Suprapubic skin (tissue), 4 donors: ENCODE measurements around the gene MED26. TPM values are rescaled to one million over a fixed set of nuclear protein-coding genes. Genes with fewer than 3 reads are reported as not detected.

ENCODE experiments used
- DNase-seq, 2 donors: peaks; one replicate each; pipeline ENCODE4 v3.0.0-alpha.2; 2019; ENCODE audit warnings: low spot score in 2 of 2
- H3K27ac ChIP-seq: fragments of 200-600 bp; sonication (generic); one replicate; pipeline ENCODE4 v1.5.1; 2019
- H3K27me3 ChIP-seq: fragments of 200-600 bp; sonication (generic); one replicate; pipeline ENCODE4 v1.5.1; 2019
- H3K36me3 ChIP-seq: fragments of 200-600 bp; sonication (generic); one replicate; pipeline ENCODE4 v1.5.1; 2019
- H3K4me1 ChIP-seq: fragments of 200-600 bp; sonication (generic); one replicate; pipeline ENCODE4 v1.5.1; 2019
- H3K4me3 ChIP-seq: fragments of 200-600 bp; sonication (generic); one replicate; pipeline ENCODE4 v1.5.1; 2019; ENCODE audit warnings: mild to moderate bottlenecking
- H3K9me3 ChIP-seq: fragments of 200-600 bp; sonication (generic); one replicate; pipeline ENCODE4 v1.5.1; 2019
- CTCF ChIP-seq, 2 donors: fragments of 200-600 bp in 1 of 2; fragments of 450-650 bp in 1 of 2; sonication (generic) in 1 of 2; IDR thresholded peaks; one replicate each; pipeline ENCODE4 v1.5.1; 2016 to 2019; ENCODE audit warnings: antibody characterized with exemption in 2 of 2, mild to moderate bottlenecking in 1 of 2, moderate library complexity in 1 of 2
- EP300 ChIP-seq: sonication (generic); formaldehyde crosslinking; IDR thresholded peaks from one replicate; pipeline ENCODE4 v1.6.1; 2017; ENCODE audit warnings: antibody characterized with exemption
- POLR2A ChIP-seq, 2 donors: fragments of 450-650 bp; IDR thresholded peaks; one replicate each; pipeline ENCODE4 v1.6.1; 2017; ENCODE audit warnings: antibody characterized with exemption in 2 of 2, mild to moderate bottlenecking in 2 of 2, moderate library complexity in 2 of 2
- POLR2AphosphoS5 ChIP-seq, 3 donors: sonication (generic); formaldehyde crosslinking; IDR thresholded peaks; one replicate each; pipeline ENCODE4 v1.6.1; 2017; ENCODE audit warnings: antibody characterized with exemption in 3 of 3
- WGBS: methylation state at CpG from one replicate; pipeline ENCODE4 v1.1.5; 2018; 5-methylcytosine and 5-hydroxymethylcytosine counted together
- total RNA-seq, 4 donors: library from RNA; depleted of rRNA; stranded (reverse); fragments of >200 nt; gene quantifications; one replicate each; pipeline ENCODE4 v1.1.0, GENCODE V29; 2016

MED26 gene
- total RNA-seq, 4 donors from 2014 or later: 13.1 to 15.4 (median 14.6) TPM

- no peak for TF ChIP-seq POLR2A (IDR thresholded peaks at IDR 0.05)
- TF ChIP-seq POLR2AphosphoS5 (IDR thresholded peaks at IDR 0.05): no peak
- TF ChIP-seq EP300: no peak
- TF ChIP-seq CTCF (IDR thresholded peaks at IDR 0.05): no peak
- Histone ChIP-seq H3K27me3 (no peaks in the 10 kb centered on the region), H3K9me3 (no peaks in the 10 kb centered on the region), H3K27ac (peak overlapping the region; percentile 91), H3K36me3 (peaks cover 16% of the 10 kb centered on the region), H3K4me3 (peak overlapping the region; percentile 90), H3K4me1 (peaks cover 49% of the 10 kb centered on the region)
- DNase-seq: no peak
- 0% methylated on average over 22 of the region's 29 CpGs for WGBS
Observed at GRCh38 chr19:16541526-16542044, 86.4 kb downstream of the MED26 start.

- H3K27me3 ChIP-seq: no peaks in the 10 kb centered on the region
- H3K4me3 ChIP-seq: peak overlapping the region; percentile 90
- H3K9me3 ChIP-seq: no peaks in the 10 kb centered on the region
- DNase-seq: no peak
- TF ChIP-seq CTCF (IDR thresholded peaks at IDR 0.05) (no peak), POLR2AphosphoS5 (IDR thresholded peaks at IDR 0.05) (no peak), EP300 (no peak), POLR2A (IDR thresholded peaks at IDR 0.05) (no peak)
- H3K4me1 ChIP-seq: peaks cover 49% of the 10 kb centered on the region
- H3K36me3 ChIP-seq: peaks cover 21% of the 10 kb centered on the region
- WGBS: 86% methylated on average over 12 of the region's 12 CpGs
- H3K27ac ChIP-seq: no peak overlapping the region
Observed at GRCh38 chr19:16540948-16541347, 87.1 kb downstream of the MED26 start.

- Histone ChIP-seq H3K4me3 (no peak overlapping the region), H3K4me1 (peaks cover 33% of the 10 kb centered on the region), H3K27ac (no peak overlapping the region), H3K36me3 (peaks cover 59% of the 10 kb centered on the region), H3K27me3 (no peaks in the 10 kb centered on the region), H3K9me3 (no peaks in the 10 kb centered on the region)
- TF ChIP-seq CTCF (IDR thresholded peaks at IDR 0.05) (no peak), POLR2AphosphoS5 (IDR thresholded peaks at IDR 0.05) (no peak), POLR2A (IDR thresholded peaks at IDR 0.05) (no peak), EP300 (no peak)
- no peak for DNase-seq
- WGBS: 90% methylated on average over 13 of the region's 13 CpGs
Observed at GRCh38 chr19:16537111-16537510, 90.9 kb downstream of the MED26 start.

- H3K9me3 ChIP-seq: no peaks in the 10 kb centered on the region
- H3K4me1 ChIP-seq: peaks cover 26% of the 10 kb centered on the region
- no peak overlapping the region for H3K4me3 ChIP-seq
- DNase-seq: no peak
- WGBS: 99% methylated on average over 9 of the region's 9 CpGs
- TF ChIP-seq EP300: no peak
- no peak for TF ChIP-seq POLR2A (IDR thresholded peaks at IDR 0.05)
- TF ChIP-seq CTCF (IDR thresholded peaks at IDR 0.05): no peak
- no peak for TF ChIP-seq POLR2AphosphoS5 (IDR thresholded peaks at IDR 0.05)
- H3K27ac ChIP-seq: no peak overlapping the region
- no peaks in the 10 kb centered on the region for H3K27me3 ChIP-seq
- peaks cover 69% of the 10 kb centered on the region for H3K36me3 ChIP-seq
Observed at GRCh38 chr19:16536130-16536529, 91.9 kb downstream of the MED26 start.

- TF ChIP-seq EP300 (no peak), POLR2AphosphoS5 (IDR thresholded peaks at IDR 0.05) (no peak), CTCF (IDR thresholded peaks at IDR 0.05) (no peak), POLR2A (IDR thresholded peaks at IDR 0.05) (no peak)
- H3K27ac ChIP-seq: no peak overlapping the region
- H3K4me3 ChIP-seq: no peak overlapping the region
- no peaks in the 10 kb centered on the region for H3K9me3 ChIP-seq
- H3K4me1 ChIP-seq: peaks cover 19% of the 10 kb centered on the region
- H3K36me3 ChIP-seq: peaks cover 76% of the 10 kb centered on the region
- 86% methylated on average over 7 of the region's 18 CpGs for WGBS
- DNase-seq: no peak
- no peaks in the 10 kb centered on the region for H3K27me3 ChIP-seq
Observed at GRCh38 chr19:16535381-16535780, 92.6 kb downstream of the MED26 start.
